ENCODE results near the gene PTGER3.

The PTGER3 gene

GRCh38 chr1:70970407-70970806 lies 77.2 kb downstream of the PTGER3 start:
- H3K27ac ChIP-seq, result no peak overlapping the region

DNA sequence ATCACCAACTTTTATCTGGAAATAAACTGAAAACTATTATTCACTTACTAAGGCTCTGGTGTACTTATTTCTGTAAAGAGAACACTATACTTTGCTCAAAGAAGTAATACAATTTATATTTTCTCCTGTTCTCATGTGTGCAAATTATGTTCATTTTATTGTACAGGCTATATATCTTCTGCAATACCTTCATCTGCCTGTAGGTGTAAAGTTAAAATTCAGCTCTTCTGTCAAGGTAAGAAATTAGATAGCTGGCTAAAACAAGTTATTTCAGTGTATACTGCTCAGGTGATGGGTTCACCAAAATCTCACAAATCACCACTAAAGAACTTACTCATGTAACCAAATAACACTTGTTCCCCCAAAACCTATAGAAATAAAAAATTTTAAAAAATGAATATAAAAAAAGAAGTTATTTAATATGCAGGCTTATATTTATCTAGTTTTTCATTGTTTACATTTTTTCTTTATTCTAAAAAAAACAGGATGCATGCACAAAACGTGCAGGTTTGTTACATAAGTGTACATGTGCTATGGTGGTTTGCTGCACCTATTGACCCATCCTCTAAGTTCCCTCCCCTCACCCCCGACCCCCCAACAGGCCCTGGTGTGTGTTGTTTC lies 81.5 kb downstream of the PTGER3 start:
- TF ChIP-seq, protein P1, sequence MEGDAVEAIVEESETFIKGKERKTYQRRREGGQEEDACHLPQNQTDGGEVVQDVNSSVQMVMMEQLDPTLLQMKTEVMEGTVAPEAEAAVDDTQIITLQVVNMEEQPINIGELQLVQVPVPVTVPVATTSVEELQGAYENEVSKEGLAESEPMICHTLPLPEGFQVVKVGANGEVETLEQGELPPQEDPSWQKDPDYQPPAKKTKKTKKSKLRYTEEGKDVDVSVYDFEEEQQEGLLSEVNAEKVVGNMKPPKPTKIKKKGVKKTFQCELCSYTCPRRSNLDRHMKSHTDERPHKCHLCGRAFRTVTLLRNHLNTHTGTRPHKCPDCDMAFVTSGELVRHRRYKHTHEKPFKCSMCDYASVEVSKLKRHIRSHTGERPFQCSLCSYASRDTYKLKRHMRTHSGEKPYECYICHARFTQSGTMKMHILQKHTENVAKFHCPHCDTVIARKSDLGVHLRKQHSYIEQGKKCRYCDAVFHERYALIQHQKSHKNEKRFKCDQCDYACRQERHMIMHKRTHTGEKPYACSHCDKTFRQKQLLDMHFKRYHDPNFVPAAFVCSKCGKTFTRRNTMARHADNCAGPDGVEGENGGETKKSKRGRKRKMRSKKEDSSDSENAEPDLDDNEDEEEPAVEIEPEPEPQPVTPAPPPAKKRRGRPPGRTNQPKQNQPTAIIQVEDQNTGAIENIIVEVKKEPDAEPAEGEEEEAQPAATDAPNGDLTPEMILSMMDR (IDR thresholded peaks at IDR 0.05), result no peak
- H3K4me3 ChIP-seq (ENCODE audit: low read depth in 1 of 2, low read length in 1 of 2), result no peak overlapping the region
- no peaks in the 10 kb centered on the region for H3K4me1 ChIP-seq (ENCODE audit: control insufficient read depth in 1 of 2, insufficient read depth in 1 of 2, low read depth in 1 of 2, low read length in 1 of 2)
- no peaks in the 10 kb centered on the region for H3K36me3 ChIP-seq
- no peaks in the 10 kb centered on the region for H3K9me3 ChIP-seq
- no peaks in the 10 kb centered on the region for H3K27me3 ChIP-seq
- H3K27ac ChIP-seq, result no peak overlapping the region

More at GRCh38 chr1:70970407-70970806, 77.2 kb downstream of the PTGER3 start:
- TF ChIP-seq, protein P1 (IDR thresholded peaks at IDR 0.05), result no peak
- no peaks in the 10 kb centered on the region for H3K4me1 ChIP-seq (ENCODE audit: control insufficient read depth in 1 of 2, insufficient read depth in 1 of 2, low read depth in 1 of 2, low read length in 1 of 2)
- H3K36me3 ChIP-seq, result no peaks in the 10 kb centered on the region
- H3K27me3 ChIP-seq, result no peaks in the 10 kb centered on the region
- no peaks in the 10 kb centered on the region for H3K9me3 ChIP-seq
- no peak overlapping the region for H3K4me3 ChIP-seq (ENCODE audit: low read depth in 1 of 2, low read length in 1 of 2)

GRCh38 chr1:70963374-70963773 lies 84.2 kb downstream of the PTGER3 start:
- Histone ChIP-seq H3K4me1 (ENCODE audit: control insufficient read depth in 1 of 2, insufficient read depth in 1 of 2, low read depth in 1 of 2, low read length in 1 of 2) (no peaks in the 10 kb centered on the region), H3K4me3 (ENCODE audit: low read depth in 1 of 2, low read length in 1 of 2) (no peak overlapping the region), H3K27ac (no peak overlapping the region), H3K36me3 (no peaks in the 10 kb centered on the region), H3K9me3 (no peaks in the 10 kb centered on the region), H3K27me3 (no peaks in the 10 kb centered on the region)
- TF ChIP-seq, protein P1 (IDR thresholded peaks at IDR 0.05), result no peak

DNA sequence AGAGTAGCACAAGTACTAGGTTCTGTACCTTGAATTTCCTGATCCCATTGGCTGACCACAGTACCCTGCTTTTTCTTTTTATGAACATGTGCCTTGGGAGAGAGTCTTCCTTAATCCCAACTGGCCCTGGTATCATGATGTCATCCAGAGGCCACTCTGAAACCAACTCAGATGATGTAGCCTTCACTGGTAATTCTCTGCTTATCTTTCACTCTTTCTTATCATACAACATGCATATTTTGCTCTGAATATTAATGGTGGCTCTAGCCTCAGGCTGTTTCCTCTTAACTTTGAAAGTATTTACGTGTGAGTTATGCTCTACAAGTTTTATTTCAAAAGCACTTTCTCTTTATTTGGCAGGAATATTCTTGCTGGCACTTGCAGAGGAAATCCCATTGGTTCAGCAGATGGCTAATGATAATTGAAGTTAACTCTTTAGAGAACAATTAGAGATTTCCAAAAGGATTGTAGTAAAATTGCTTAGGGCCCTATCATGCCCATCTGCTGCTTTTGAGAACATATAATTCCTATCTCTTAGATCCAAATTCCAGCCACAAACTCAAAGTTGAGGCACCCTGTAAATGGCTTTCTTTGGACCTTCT lies 86.1 kb downstream of the PTGER3 start:
- Histone ChIP-seq H3K4me3 (ENCODE audit: low read depth in 1 of 2, low read length in 1 of 2) (no peak overlapping the region), H3K36me3 (no peaks in the 10 kb centered on the region), H3K27ac (no peak overlapping the region), H3K9me3 (no peaks in the 10 kb centered on the region), H3K27me3 (no peaks in the 10 kb centered on the region), H3K4me1 (ENCODE audit: control insufficient read depth in 1 of 2, insufficient read depth in 1 of 2, low read depth in 1 of 2, low read length in 1 of 2) (no peaks in the 10 kb centered on the region)
- TF ChIP-seq, protein P1 (IDR thresholded peaks at IDR 0.05), result no peak

- Histone ChIP-seq H3K27ac (no peak overlapping the region), H3K4me1 (ENCODE audit: control insufficient read depth in 1 of 2, insufficient read depth in 1 of 2, low read depth in 1 of 2, low read length in 1 of 2) (no peaks in the 10 kb centered on the region), H3K27me3 (no peaks in the 10 kb centered on the region), H3K9me3 (no peaks in the 10 kb centered on the region), H3K36me3 (no peaks in the 10 kb centered on the region), H3K4me3 (ENCODE audit: low read depth in 1 of 2, low read length in 1 of 2) (no peak overlapping the region)
- TF ChIP-seq, protein P1 (IDR thresholded peaks at IDR 0.05), result no peak
Measured at GRCh38 chr1:70948396-70949017, 99.1 kb downstream of the PTGER3 start.

Measured in neutrophil (primary cell).